Embryonic facial prominence (tissue), 1 donor: Measurements from ENCODE around the gene TUBB2B.
"Not testable (repeated sequence)": the region's sequence is repeated elsewhere in the genome, so short reads cannot be mapped to it uniquely, and the experiment has no call there.

Experiments
- DNase-seq: peaks from one replicate; pipeline ENCODE4 v3.0.0-alpha.2; 2016; ENCODE audit errors: extremely low spot score

The TUBB2B gene

DNA sequence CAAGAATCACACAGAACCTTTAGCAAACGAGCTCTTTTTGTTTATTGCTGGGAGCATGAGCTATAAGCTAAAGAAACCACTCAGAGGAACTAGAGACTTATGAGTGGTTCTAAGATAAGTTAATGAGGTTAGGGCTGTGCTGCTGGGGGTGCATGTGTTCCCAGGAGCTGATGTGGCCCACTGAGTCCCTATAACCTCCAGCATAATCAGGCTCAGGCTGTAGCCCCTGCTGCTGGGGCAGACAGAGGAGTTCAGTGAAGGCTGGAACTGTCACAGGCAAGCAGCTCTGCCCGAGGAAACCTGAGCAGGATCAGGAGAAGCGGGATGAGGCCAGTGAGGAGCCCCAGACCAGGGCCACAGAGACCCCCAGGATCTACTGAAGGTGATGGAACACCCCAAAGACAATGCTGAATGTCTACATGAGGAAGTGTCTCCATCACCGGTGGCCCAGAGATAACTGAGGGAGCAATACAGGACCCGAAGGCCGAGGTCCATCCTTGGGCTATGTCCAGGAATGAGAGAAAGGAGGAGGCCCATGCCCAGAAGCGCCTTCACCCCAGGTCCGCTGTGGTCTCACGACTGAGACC is 17.3 kb downstream of the TUBB2B start:
- DNase-seq = no peak

GRCh38 chr6:3209114-3210023 is 18.1 kb downstream of the TUBB2B start:
- no peak for DNase-seq

GRCh38 chr6:3208775-3209113 is 18.7 kb downstream of the TUBB2B start:
- no peak for DNase-seq

GRCh38 chr6:3208098-3208774 is 19.2 kb downstream of the TUBB2B start:
- no peak for DNase-seq

DNA sequence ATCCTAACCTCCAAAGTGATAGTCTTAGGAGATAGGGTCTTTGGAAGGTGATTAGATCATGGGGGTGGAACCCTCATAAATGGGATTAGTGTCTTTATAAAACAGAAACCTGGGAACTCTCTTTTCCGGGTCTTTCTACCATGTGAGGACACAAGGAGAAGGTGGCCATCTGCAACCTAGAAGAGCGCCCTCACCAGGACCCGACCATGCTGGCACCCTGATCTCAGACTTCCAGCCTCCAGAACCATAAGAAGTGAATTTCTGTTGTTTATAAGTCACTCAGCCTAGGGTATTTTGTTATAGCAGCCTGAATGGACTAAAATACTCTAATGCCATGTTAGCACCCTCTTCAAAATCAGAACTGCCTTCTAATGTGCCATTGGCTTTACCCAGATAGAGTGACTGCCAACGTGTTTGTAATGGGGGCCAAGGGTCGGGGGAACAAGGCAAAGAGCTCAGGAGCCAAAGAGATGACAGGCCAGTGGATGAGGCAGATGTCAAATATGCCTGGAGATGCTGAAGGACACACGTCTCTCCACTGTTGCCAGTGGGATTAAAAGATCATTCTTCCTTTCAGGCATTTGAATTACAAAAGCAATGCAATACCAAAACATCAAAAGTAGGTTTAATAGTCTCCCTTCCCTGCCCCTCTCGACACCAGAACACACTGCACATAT is 21.0 kb downstream of the TUBB2B start:
- DNase-seq = no peak

DNA sequence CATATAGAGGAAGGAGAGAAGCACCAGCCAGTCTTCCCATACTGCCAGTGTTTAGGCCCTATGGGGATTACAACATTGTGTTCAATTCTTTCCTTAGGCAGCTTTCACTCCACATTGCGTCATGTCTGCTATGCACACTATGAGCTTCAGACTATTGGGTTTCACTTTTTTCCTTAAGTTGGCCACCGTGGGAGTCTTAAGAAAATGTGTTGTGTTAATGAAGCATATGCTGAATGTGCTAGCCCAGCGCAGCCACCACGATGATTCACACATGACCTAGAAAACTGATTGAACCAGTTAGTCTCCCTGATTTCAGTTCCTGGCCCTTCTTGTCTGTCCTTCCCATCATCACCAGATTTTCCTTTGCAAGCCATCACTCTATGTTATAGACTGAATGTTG is 21.5 kb downstream of the TUBB2B start:
- no peak for DNase-seq

GRCh38 chr6:3204921-3205320 is 22.5 kb downstream of the TUBB2B start:
- DNase-seq = no peak

- no peak for DNase-seq
Observed at GRCh38 chr6:3202999-3203696, 24.3 kb downstream of the TUBB2B start.

- no peak for DNase-seq
Observed at GRCh38 chr6:3201388-3201787, 26.1 kb downstream of the TUBB2B start.

GRCh38 chr6:3200682-3201081 is 26.8 kb downstream of the TUBB2B start:
- DNase-seq = no peak

GRCh38 chr6:3199382-3199781 is 28.1 kb downstream of the TUBB2B start:
- no peak for DNase-seq

GRCh38 chr6:3197734-3198133 is 29.7 kb downstream of the TUBB2B start:
- not testable (repeated sequence) for DNase-seq

DNA sequence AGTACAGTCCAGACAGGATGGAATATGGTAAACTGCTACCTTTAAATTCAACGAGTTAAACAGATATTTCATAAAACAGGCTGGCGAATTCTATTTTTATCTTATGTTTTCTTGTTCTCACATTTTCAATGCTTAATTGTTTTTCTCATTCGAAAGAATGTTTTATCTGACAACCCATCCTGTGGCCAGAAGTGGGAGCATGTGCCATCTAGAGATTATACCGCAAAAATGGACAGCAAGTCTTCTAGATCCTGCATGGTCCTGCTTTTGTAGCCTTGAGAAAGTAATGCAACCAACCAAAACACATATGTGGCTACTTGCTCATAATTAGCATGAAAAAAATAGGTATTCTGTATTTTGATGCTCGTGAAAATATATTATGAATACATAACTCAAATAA is 30.7 kb downstream of the TUBB2B start:
- DNase-seq = no peak

DNA sequence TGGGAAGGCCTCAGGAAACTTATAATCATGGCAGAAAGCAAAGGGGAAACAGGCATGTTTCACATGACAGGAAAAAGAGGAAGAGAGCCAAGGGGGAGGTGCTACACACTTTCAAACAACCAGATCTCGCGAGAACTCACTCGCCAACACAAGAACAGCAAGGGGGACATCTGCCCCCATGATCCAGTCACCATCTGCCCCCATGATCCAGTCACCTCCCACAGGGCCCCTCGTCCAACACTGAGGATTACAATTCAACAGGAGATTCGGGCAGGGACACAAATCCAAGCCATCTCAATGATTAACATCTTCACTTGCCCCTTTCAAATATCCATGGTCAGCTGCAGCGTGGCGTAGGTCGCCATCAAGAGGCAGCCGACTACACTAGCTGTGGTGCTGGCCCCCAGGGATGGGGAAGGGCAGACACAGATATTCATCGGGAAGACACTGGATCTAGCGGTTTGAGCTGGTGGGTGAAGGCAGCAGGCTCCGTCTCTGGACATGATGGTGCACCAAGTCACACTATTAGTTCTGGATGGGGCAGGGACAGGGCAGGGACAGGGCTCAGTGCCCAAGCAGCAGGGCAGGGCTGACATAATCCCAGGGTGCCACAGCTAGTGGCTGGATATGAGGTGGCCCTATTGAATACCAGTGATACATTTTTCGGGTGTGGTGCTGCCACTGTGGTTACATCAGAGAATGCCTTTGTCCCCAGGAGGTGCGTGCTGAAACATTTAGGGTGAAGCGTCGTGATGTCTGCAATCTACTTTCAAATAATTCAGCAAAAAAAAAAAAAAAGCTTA is 31.6 kb downstream of the TUBB2B start:
- DNase-seq = no peak

GRCh38 chr6:3195420-3195694 is 32.1 kb downstream of the TUBB2B start:
- DNase-seq = no peak

GRCh38 chr6:3194535-3195419 is 32.7 kb downstream of the TUBB2B start:
- peak; percentile 53 for DNase-seq

- DNase-seq = no peak
Observed at GRCh38 chr6:3193102-3193849, 34.2 kb downstream of the TUBB2B start.

DNA sequence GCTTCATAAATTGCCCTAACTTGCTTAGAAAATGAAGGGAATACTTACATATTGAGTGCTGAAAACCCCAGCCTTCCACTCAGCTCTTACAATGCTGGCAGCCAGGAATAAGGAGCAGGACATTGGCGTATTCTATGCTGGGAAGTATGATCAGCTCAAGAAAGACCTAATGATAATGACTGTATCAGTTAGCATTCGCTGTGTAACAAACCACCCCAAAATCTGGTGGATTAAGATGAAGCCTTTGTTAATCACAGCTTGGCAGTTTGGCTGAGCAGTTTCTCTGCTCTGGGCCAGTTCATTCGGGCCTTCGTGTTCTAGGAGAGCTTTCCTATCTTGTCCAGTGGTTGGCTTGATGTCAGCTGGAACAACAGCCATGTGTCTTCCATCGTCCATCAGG is 36.7 kb downstream of the TUBB2B start:
- no peak for DNase-seq

DNA sequence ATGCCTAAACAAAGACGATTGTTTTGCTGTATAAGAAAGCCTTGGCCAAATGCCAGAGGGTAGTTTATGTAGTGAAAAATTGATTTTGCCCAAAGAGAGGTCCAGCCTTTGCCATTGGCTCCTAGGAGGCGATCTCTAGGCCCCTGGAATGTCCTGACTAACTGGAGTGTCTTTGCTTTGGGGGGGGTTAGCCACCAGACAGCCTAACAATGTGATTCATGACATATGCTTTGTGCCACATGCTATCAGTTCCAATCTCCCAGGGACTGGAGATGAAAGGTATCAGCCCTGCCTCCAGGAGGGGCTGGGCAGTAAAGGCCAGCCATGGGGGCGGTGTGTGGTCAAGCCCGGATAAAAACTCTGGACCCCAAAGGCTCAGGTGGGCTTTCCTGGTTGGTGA is 37.4 kb downstream of the TUBB2B start:
- no peak for DNase-seq
